A549 treated with RU486 at 1 μM for 4 hours (cell line): Measurements from ENCODE around the gene PARP2. TPM values are rescaled to one million over a fixed set of nuclear protein-coding genes. Genes with fewer than 3 reads are reported as not detected.

Source experiments
- total RNA-seq: library from RNA; stranded (reverse); fragments of 200-300 nt; extraction: Qiagen RNA extraction; gene quantifications from 5 replicates; pipeline ENCODE4 v1.2.3, GENCODE V29; 2022; ENCODE audit warnings: low read depth

PARP2 gene, protein sequence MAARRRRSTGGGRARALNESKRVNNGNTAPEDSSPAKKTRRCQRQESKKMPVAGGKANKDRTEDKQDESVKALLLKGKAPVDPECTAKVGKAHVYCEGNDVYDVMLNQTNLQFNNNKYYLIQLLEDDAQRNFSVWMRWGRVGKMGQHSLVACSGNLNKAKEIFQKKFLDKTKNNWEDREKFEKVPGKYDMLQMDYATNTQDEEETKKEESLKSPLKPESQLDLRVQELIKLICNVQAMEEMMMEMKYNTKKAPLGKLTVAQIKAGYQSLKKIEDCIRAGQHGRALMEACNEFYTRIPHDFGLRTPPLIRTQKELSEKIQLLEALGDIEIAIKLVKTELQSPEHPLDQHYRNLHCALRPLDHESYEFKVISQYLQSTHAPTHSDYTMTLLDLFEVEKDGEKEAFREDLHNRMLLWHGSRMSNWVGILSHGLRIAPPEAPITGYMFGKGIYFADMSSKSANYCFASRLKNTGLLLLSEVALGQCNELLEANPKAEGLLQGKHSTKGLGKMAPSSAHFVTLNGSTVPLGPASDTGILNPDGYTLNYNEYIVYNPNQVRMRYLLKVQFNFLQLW
- total RNA-seq = 19.5 to 25.9 TPM (median 22.4 TPM) in 5 replicates

GRCh38 chr14:20343092-20343861 lies at the start of gene PARP2:
Gene PARP2, plus strand, starts transcription at chr14:20343635. Its CDS starts 7 bp downstream, at chr14:20343642.

GRCh38 chr14:20305265-20306078 lies 38.0 kb upstream of the PARP2 start, which contains the start of gene TTC5:
Gene TTC5, minus strand, starts transcription at chr14:20305951. Its CDS starts 14 bp downstream, at chr14:20305937.

DNA sequence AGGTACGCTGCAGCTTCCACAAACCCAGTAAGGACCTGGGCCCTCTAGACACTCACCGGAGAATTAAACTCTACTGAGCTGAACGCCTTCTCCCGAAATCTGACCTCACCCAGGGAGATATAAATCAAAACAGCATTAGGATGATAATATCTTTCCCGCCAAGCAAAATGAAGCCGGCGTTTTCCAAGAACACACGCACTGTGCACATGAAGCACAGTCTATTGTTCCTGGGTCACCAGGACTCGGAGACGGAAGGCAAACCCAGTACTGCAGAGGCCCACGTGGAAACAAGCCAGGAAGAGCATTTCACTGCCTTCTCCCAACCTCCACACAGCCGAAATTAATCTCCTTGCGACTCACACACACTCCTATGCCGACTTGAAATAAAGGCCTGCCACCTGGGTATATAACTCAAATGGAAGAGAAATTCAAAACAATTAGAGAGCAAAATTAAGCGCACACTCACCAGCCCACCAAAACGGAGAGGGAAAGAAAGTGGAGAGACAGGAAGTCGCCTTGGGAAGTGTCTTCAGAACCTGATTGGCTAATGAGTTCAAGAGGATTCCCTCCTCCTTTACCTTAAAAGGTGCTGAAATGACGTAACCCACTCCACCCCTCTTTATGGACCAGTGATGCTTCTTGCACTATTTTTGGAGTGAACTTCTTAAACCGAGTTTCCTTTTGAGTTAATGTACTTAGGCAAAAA lies 10.5 kb upstream of the PARP2 start, which contains the start of gene CCNB1IP1:
Gene CCNB1IP1, minus strand, starts transcription at position 492 of the 706 bp plus-strand sequence. CDS start 16,756 bp downstream, outside the sequence.

Other genes starting within 250 kb of the PARP2 start
- gene OR4K17, start 232.9 kb upstream of the PARP2 start, total RNA-seq = not detected in 5 replicates
- not detected in 5 replicates for gene OR4N5, start 204.8 kb upstream of the PARP2 start, total RNA-seq
- not detected in 5 replicates for gene OR11G2, start 152.7 kb upstream of the PARP2 start, total RNA-seq
- gene OR11H6, start 119.9 kb upstream of the PARP2 start, total RNA-seq = not detected in 5 replicates
- not detected in 5 replicates for gene OR11H7, start 114.7 kb upstream of the PARP2 start, total RNA-seq
- not detected in 5 replicates for gene OR11H4, start 104.3 kb upstream of the PARP2 start, total RNA-seq
- gene TTC5, start 37.7 kb upstream of the PARP2 start, total RNA-seq = 18.3 to 25.0 TPM (median 20.4 TPM) in 5 replicates
- gene CCNB1IP1, start 10.4 kb upstream of the PARP2 start, total RNA-seq = 38.7 to 52.9 TPM (median 41.0 TPM) in 5 replicates
- gene TEP1, start 69.9 kb downstream of the PARP2 start, total RNA-seq = 8.4 to 11.0 TPM (median 9.8 TPM) in 5 replicates
- not detected in 5 replicates for gene KLHL33, start 92.5 kb downstream of the PARP2 start, total RNA-seq
- gene OSGEP, start 111.2 kb downstream of the PARP2 start, total RNA-seq = 19.1 to 25.1 TPM (median 25.0 TPM) in 5 replicates
- gene APEX1, start 111.6 kb downstream of the PARP2 start, total RNA-seq = 250 to 269 TPM (median 262 TPM) in 5 replicates
- 29.2 to 44.4 TPM (median 33.0 TPM) in 5 replicates for gene PIP4P1, start 117.8 kb downstream of the PARP2 start, total RNA-seq
- gene PNP, start 125.8 kb downstream of the PARP2 start, total RNA-seq = 167 to 193 TPM (median 175 TPM) in 5 replicates
- gene RNASE10, start 161.9 kb downstream of the PARP2 start, total RNA-seq = 0.23 to 0.40 TPM (median 0.33 TPM) in 4 of 5 replicates, not detected in the other
- gene RNASE9, start 217.4 kb downstream of the PARP2 start, total RNA-seq = not detected in 5 replicates
- not detected in 5 replicates for gene RNASE11, start 244.4 kb downstream of the PARP2 start, total RNA-seq
- gene RNASE12, start 247.7 kb downstream of the PARP2 start, total RNA-seq = not detected in 5 replicates